HFFc6 (cell line): ENCODE measurements around the gene LRP6. TPM values are rescaled to one million over a fixed set of nuclear protein-coding genes. Genes with fewer than 3 reads are reported as not detected.
A peak's percentile ranks its signal among the peaks of the same experiment; 100 is the strongest.
"Not testable (repeated sequence)": the region's sequence is repeated elsewhere in the genome, so short reads cannot be mapped to it uniquely, and the experiment has no call there.

Experiments
- DNase-seq: peaks from one replicate; pipeline ENCODE4 v3.0.0-alpha.2; 2018
- H3K27ac Mint-ChIP-seq: 2 replicates; pipeline ENCODE4 v1.8.0; 2020; ENCODE audit warnings: mild to moderate bottlenecking, mixed read lengths
- H3K27me3 Mint-ChIP-seq: 2 replicates; pipeline ENCODE4 v1.8.0; 2021; ENCODE audit warnings: mild to moderate bottlenecking, moderate library complexity, mixed read lengths; ENCODE audit not compliant: insufficient read depth
- H3K36me3 Mint-ChIP-seq: 2 replicates; pipeline ENCODE4 v1.8.0; 2021; ENCODE audit warnings: low read depth, mixed read lengths
- H3K4me1 Mint-ChIP-seq: 2 replicates; pipeline ENCODE4 v1.8.0; 2020; ENCODE audit warnings: low read depth, mixed read lengths
- H3K4me3 Mint-ChIP-seq: 2 replicates; pipeline ENCODE4 v1.8.0; 2020; ENCODE audit warnings: mild to moderate bottlenecking, moderate library complexity, mixed read lengths
- H3K9me3 Mint-ChIP-seq: 2 replicates; pipeline ENCODE4 v1.8.0; 2020; ENCODE audit warnings: mild to moderate bottlenecking, mixed read lengths
- total RNA-seq, 6 experiments: library from RNA; stranded (reverse); fragmentation: NEBNext Ultra II Directional; extraction: Animal tissue kit (Norgen Biotek cat#: 25700); gene quantifications; 2 replicates in 1 of 6; 3 replicates in 5 of 6; pipeline ENCODE4 v1.2.3, GENCODE V29; 2021
- TF ChIP-seq, protein P1 (sequence below): fragments of 200-600 bp; sonication (generic); IDR thresholded peaks from 2 replicates; pipeline ENCODE4 v1.5.0; 2021; ENCODE audit warnings: antibody characterized with exemption, mild to moderate bottlenecking

Gene LRP6
- total RNA-seq, 6 experiments from 2014 or later: 24.0 to 31.6 (median 27.0) TPM

DNA sequence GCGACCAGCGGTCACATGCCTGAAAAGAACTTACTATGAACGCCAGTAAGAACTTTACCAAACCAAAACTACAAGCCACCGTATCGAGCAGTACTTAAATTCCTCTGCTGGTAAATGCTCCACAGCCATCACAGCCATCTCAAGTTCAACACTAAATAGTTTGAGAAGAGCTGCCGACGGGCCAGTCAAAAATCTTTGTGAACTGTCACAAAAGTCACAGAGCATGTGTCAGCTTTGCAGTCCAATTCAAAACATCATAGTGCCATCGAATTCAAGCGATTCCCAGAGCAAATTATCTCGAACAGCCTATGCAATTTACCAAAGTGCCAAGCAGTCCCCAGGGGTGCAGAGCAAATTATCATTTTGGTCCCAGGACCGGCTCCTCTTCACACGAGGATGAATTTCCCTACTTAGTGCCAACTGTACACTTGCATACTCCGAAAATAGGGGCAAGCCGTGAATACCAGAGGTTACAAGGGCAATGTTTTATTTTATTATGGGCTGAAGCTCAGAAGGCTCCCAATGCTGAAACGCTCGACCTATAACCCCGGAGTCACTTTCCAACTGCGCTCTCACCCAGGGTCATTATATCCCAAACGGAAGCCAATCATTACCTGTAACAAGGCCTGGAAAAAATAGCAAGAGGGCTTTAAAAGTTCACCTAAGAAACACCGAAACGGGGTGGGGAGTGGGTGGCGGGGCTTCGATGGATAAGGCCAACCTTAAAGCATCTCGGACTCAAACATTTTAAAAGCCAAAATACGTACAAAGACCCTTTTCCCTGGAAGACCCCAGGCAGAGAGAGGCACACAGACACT is 1.1 kb downstream of the LRP6 start:
- Mint-ChIP-seq H3K27me3 (no peaks in the 10 kb centered on the region), H3K4me3 (peak overlapping the region; percentile 93), H3K9me3 (no peaks in the 10 kb centered on the region), H3K27ac (peak overlapping the region; percentile 99), H3K36me3 (no peaks in the 10 kb centered on the region), H3K4me1 (peaks cover 29% of the 10 kb centered on the region)
- peak; percentile 31 for DNase-seq
- TF ChIP-seq, protein P1, sequence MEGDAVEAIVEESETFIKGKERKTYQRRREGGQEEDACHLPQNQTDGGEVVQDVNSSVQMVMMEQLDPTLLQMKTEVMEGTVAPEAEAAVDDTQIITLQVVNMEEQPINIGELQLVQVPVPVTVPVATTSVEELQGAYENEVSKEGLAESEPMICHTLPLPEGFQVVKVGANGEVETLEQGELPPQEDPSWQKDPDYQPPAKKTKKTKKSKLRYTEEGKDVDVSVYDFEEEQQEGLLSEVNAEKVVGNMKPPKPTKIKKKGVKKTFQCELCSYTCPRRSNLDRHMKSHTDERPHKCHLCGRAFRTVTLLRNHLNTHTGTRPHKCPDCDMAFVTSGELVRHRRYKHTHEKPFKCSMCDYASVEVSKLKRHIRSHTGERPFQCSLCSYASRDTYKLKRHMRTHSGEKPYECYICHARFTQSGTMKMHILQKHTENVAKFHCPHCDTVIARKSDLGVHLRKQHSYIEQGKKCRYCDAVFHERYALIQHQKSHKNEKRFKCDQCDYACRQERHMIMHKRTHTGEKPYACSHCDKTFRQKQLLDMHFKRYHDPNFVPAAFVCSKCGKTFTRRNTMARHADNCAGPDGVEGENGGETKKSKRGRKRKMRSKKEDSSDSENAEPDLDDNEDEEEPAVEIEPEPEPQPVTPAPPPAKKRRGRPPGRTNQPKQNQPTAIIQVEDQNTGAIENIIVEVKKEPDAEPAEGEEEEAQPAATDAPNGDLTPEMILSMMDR: no peak

DNA sequence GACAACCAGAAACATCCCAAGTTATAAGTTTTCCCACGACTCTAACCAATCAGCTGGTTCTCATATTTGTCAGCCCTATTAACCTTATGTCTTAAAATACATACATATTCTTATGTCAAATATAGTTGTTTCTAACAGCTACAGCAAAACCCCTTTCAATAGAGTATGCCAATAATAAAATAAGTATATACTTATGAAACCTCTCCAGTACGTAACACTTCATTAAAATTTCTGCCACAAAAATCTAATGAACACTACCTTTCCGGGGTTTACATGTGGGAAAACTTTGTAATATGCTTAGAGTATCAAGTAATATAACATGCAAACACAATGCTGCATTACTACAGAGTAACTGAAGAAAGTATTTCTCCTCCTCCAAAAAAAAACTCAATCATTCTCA is 1.8 kb downstream of the LRP6 start:
- Mint-ChIP-seq H3K9me3 (no peaks in the 10 kb centered on the region), H3K27ac (peak overlapping the region; percentile 99), H3K27me3 (no peaks in the 10 kb centered on the region), H3K4me3 (peak overlapping the region; percentile 93), H3K36me3 (no peaks in the 10 kb centered on the region), H3K4me1 (peaks cover 29% of the 10 kb centered on the region)
- DNase-seq: no peak
- TF ChIP-seq, protein P1: no peak

DNA sequence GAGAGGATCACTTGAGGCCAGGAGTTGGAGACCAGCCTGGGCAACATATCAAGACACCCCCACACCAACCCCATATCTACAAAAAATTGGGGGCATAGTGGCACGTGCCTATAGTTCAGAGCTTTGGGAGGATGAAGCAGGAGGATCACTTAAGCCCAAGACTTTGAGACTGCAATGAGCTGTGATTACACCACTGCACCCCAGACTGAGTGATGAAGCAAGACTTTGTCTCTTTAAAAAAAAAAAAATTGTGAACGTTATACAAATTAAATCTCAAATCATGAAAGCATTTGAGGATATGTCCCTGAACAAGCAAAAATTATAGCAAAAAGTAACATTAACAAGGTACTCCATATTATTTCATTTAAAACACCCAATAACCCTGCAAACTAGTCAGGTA is 2.9 kb downstream of the LRP6 start:
- Mint-ChIP-seq H3K27me3 (no peaks in the 10 kb centered on the region), H3K27ac (peak overlapping the region; percentile 4; the same call in 1 of the 2 replicates), H3K36me3 (no peaks in the 10 kb centered on the region), H3K4me3 (peak overlapping the region; percentile 93), H3K4me1 (peaks cover 29% of the 10 kb centered on the region), H3K9me3 (no peaks in the 10 kb centered on the region)
- no peak for DNase-seq
- TF ChIP-seq, protein P1: no peak

DNA sequence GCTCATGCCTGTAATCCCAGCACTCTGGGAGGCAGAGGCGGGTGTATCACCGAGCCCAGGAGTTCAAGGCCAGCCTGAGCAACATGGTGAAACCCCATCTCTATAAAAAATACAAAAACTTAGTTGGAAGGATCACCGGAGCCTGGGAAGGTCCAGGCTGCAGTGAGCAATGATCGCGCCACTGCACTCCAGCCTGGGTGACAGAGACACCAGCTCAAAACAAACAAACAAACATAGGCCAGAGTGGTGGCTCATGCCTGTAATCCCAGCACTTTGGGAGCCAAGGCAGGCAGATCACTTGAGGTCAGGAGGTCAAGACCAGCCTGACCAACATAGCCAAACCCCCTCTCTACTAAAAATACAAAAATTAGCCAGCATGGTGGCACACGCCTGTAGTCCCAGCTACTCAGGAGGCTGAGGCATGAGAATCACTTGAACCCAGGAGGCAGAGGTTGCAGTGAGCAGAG is 10.5 kb downstream of the LRP6 start:
- H3K27ac Mint-ChIP-seq, DNase-seq, H3K9me3 Mint-ChIP-seq, H3K27me3 Mint-ChIP-seq, H3K4me3 Mint-ChIP-seq: not testable (repeated sequence)
- Mint-ChIP-seq H3K36me3 (peaks cover 10% of the 10 kb centered on the region; the same call in 1 of the 2 replicates), H3K4me1 (peaks cover 31% of the 10 kb centered on the region)

DNA sequence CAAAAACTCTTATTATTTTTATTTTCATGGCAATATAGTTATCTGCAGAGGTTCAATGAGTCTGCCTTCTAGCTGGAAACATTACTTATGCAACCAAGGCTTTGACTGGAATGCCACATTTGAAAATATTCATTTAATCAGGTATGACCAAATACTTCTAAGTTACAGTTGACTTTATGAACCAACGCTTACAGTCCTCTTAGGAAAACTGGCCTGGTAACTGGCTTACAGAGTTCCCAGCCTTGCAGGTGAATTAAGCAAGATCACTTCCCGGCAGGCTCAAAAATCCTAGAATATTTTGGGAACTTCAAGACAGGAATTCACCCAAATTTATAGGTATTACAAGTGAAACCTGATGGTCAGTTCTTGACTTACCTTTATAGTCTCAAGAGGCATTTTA is 12.3 kb downstream of the LRP6 start:
- Mint-ChIP-seq H3K4me1 (peaks cover 31% of the 10 kb centered on the region), H3K9me3 (no peaks in the 10 kb centered on the region), H3K27ac (peak overlapping the region; percentile 65), H3K36me3 (peaks cover 10% of the 10 kb centered on the region; the same call in 1 of the 2 replicates), H3K27me3 (no peaks in the 10 kb centered on the region), H3K4me3 (no peak overlapping the region)
- TF ChIP-seq, protein P1: no peak
- DNase-seq: no peak
